NCI-H2171 (cell line): ENCODE measurements around the gene AGMO.

Source experiments
- DNase-seq: peaks from one replicate; lab custom pipeline; 2025; lab: John Stamatoyannopoulos, UW

The AGMO gene

DNA sequence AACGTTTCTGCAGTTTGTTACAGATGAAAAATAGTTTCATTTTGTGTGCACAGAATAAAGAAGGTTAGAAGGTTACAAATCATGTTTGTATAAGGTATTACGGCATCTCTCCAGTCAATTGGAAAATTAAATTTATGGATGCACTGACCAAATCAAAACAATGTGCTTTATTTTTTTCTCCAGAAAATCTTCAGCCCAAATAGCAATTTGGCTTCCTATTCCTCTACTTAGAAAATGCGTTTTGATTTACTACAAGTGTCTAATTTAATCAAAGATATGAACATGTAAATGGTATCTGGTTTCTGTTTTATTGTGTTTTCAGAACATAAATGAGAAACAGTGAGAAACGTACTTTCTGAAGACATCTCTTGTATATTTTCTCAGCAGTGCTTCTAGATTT, 63.4 kb downstream of the AGMO start:
- DNase-seq: no peak

DNA sequence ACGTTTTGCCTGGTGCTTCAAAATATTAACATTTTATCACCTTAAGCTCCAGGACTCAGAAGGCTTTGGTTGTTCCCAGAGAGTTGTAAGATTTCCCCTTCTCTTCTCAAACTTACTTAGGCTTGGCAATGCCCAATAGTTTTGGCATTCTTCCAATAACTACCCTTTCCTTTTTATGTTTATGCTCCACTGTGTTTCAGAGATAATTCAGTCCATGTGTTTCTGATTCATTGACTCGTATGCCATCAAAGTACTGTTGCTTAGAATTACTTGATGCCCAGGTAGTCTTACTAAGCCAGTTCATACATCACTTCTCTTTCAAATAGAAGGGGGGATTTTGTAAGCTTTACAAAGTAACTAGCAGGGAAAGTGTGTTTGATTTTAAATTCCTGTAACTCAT, 66.6 kb downstream of the AGMO start:
- DNase-seq: no peak

DNA sequence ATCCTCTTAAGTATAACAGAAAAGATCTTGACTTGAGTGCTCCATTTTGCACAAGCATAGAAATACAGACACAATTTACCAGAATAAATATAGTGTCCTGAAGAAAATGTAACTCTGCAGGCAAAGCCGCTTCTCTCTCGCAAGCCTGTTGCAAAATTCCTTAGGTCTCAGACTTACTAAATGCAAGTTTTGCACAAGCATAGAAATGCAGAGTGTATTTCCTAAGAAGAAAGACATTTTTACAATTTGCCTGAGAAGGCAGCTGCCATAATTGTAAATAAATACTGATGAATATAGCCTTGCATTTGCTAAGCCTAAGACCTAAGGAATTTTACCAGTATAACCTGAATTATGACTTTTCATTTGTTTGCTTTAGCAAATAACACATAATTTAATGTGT, 67.1 kb downstream of the AGMO start:
- no peak for DNase-seq

DNA sequence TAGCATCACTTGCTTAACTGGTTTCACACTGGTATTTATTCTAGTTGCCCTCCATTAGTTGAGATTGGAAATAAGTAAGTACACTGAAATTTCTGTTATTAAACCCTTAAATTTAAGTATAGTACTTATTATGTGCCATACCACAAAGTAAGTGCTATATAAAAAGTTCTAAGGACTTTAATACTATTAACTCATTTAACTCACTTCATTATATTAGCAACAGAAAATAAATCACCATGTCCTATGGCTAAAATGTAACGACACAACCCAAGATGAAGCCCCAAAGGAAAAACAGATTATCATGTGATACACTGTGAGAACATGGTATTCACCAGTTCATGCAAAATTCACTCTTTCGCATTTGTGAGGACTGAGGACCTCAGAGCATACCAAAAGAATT, 70.5 kb downstream of the AGMO start:
- no peak for DNase-seq

DNA sequence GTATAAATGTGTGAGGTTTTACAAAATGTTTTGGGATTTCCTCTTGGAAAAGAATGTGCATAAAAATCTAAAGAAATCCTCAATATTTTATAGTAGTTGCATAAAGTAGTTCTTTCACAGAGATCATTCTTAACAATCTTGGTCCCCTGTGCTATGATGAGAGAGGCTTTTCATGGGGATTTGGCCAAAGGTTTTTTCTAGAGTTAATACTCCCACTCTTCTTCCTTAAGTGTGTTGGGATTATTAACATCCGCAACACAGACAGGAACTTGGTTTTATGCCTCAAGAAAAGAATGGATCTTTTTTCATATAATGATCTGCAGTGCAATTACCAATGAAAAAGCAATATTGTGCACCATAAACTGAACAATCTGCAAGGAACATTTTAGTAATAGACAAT, 71.5 kb downstream of the AGMO start:
- no peak for DNase-seq

DNA sequence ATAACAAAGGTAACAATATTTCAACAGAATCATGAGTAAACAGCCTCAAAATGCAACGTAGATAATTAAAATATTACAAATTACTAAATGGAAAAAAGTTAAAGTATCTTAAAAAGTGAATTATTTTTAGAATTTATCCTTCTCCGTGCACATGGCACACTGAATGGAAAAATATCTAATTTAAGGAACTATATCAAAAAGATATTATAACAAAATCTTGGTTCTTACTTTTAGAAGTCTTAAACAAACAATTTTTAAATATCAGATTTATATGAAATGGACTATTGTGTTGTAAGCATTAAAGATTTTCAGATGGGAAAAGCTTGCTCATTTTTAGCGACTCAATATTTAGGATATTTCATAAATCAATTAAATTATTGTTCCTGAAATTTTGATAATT, 72.0 kb downstream of the AGMO start:
- DNase-seq: no peak

DNA sequence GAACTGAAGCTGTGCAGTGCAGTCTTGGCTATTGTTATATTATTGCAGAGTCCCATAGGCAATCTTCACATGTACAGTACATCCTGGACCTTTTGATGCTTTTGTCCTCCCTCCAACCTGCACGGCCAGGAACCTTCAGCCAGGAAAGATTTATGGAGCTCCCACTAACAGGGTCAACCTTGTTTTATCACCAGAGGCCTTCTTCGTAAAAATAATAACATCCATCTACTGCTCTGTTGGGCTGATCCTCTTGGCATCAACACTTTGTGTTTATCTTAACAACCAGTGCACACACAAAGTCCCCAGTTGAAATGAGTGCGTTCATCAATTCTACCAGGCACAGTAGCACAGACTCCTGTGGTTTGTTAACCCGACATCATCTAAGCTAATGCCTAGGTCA, 72.4 kb downstream of the AGMO start:
- DNase-seq: no peak

DNA sequence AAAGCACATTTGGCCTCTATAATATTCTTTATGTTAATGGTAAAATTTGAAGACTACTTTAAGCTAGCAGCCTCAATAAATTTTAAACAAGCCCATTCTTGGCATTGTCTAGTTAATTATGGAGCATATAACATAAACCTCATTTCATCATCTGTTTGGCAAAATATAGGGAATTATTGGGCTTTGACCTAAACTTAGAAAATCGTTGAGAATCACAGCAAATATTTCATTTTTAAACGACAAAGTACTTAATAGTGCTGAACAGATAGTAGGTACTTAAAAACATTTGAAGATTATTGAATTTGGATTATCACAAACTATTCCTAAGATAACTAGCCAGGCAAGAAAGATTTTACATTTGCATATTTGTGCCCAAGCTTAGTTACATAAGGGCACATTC, 73.4 kb downstream of the AGMO start:
- no peak for DNase-seq

DNA sequence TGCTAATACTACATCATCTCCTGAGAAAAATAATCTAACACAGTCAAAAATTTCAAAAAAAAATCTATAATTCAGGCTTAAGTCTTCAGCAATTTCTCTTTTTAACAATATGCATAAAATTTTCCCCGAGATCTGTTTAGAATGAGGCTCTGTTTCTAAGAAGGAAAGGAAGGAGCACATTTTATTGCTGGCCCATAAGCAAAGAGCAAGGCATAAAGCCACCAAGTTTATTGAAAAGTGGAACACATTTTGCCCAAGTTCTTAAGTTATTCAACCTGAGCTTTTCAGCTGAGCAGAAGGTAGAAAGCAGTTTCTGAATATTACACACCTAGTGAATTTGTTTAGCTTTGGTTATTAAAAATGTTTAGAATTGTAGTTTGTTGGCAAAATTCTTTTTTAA, 73.9 kb downstream of the AGMO start:
- DNase-seq: no peak

DNA sequence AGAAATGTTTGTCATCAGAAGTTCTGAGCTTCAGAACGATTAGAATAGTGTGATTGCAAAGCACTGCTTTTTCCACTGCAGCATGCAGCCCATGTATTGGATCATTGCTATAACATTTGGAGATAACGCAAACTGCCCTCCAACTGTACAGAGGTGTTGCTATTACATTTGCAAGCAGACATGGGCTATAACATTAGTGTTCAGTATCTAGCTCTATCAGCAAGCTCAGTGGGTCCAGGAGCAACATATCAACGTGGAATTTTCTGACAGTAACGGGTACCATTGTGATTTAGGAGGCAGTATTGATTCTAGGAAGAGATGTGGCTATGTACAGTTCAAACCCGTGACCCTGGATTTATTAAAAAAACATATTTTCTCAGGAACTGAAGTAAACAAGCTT, 75.8 kb downstream of the AGMO start:
- DNase-seq: no peak

DNA sequence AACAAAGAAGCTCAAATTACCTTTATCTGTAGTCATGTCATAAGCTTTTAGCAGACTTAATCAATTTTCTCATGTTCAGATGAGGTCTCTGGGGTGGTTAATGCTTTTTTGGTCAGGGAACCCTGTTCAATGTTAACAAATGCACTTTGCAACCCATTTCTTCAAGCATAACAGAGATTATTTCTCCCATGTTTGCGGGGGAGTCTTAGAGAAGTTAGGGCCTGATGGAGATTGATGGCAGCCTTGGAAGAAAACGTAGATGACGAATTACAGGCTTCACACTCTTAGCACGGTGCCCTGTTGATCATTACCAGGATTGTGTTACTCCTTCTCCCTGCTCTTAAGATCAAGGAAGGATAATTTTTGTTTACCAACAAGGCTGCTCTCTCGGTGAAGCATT, 76.4 kb downstream of the AGMO start:
- DNase-seq: no peak

DNA sequence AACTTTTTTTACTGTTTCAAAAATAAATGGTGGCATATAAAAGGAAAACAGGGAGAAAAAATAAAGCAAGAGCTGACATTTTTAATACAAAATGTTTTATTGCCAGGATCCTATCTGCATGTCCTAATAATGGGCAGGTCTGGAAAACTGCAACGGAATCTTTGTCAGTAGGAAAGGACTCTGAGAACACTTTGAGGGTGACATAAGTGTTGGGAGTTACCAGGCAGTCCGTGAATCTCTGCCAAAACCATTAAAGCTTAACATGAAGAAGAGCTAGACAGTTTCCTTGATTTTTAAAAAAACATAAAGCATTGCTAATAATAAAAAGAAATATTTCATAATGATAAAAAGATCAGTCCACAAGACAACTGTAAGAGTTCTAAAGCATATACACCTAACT, 80.7 kb downstream of the AGMO start:
- no peak for DNase-seq

DNA sequence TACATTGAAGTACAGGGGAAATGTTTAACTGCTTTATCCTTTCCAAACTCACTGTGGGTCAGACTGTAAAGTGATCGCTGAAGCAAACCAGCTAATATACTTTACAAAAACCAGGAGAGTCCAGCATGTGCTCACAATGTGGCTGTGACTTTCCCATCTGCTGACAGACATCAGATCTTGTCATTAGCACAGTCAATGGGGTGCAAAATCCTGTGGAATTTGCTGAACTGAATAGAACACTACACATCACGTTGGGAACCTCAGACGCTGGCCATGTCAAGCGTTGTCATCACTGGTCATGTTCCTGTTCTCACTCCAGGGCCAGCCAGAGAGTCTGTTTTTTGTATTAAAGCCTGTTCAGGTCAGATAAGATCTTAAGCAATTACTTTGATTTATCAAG, 83.4 kb downstream of the AGMO start:
- DNase-seq: no peak

DNA sequence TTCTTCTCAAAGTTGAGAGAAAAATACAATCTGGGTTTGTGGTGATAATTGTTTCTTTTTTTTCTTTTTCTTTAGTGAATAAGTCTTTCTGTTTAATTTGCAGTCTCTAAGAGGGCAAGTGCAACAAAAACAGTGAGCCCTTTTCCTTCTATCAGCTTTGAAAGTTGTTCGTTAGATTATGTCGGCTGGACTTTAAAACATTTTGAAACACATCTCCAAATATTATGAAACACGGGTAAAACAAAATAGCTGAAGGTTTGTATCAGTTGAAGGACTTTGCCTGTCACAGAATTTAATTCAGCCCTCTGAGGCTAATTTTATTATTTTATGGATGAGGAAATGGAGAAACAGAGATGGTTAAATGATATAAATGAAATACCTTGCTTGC, 85.3 kb downstream of the AGMO start:
- no peak for DNase-seq

DNA sequence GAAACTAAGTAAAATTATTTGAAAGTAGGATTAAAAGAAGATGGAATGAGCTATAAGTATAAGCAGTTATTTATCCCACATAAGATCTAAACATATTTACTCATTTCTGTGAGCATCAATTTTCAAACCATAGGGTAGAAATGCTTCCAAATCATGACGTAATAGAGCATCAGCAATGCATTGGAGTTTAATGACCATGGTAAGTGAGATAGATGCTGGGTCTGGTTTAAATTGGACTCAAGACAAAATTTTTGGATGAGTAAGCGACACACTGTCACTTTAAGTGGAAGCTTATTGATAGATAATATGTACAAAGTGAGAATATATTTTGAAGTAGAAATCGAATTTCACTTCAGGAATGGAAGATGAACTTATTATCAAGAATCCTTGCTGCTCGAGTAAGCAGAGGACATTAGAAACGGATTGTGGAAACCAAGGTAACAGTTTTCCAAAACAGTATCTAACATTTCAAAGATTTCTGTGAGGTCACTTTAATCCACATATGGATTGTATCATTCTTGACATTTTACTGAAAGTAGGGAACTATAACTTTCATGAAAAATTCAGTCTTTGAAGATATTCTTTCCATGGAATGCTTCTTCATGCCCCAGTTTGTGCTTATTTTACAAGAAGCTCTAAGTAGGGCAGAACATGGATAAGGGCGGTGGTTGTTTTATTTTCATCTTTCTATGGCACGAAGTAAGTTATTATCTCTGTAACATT, 85.8 kb downstream of the AGMO start:
- DNase-seq: no peak

DNA sequence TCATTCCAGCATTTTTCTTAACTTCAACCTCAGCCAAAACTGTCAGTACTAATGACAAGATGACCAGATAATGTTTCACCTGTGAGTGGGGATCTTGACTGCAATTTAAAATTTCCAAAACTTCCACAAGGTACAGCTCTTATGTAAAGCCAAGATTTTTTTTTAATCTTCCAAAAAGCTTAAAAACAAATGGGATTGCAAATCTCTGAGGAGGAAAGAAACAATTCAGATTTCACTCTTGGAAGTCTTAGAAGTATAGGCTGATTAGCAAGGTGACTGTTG, 90.2 kb downstream of the AGMO start:
- no peak for DNase-seq

DNA sequence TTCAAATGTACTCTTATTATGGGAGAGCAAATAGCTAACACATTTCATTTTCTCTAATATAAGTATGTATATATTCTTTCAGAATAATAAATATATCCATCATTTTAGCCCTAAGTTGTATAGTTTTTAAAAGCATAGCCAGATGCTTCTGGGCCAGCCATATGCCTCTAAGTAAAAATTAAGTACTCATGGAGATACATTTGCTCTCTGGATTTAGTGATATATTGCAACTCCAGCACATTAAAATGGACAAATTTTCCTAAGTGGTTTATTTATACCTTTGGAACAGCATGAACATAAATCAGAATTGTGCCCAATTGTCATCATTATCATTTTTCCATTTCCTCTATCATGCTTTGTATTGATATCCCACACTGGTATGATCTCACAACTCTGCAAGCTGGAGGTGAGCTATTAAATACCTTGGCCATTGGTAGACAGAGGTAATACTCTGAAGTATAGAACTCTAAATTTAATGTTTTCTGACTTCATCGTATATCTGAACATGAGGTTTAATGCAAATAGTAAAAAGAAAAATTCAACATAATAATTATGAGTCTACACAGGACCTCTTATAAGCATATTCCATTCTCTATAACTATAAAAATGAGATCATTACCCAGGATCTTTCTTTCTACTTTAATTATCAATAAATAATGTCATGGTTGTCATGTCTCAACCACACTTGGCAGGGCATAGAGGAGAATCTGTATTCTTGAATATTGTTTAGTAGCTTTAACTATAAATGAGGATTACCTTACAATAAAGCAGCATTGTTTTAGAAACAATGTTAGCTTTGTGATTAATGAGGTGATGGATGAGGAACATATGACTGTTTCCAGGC, 90.8 kb downstream of the AGMO start:
- DNase-seq: no peak

DNA sequence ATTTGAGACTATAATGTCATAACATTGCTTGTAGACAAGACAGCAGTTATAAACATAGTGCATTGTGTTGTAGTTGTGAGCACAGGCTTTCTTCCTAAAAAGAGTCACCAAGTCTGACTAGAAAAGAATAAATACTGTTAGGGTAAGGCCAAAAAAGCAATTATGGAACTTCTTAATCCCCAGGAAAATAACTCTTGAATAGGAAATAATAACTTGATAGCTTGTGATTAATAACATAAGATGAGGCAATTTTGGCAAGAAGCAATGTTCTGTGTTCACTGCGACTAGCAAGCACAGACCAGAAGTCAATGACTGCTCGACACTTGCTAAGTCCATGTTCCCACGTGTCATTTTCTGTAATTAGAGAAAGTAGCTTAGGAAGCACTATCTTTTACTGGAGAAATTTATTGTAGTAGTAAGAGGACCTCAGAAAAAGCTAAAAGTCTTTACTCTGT, 97.1 kb downstream of the AGMO start:
- DNase-seq: no peak

DNA sequence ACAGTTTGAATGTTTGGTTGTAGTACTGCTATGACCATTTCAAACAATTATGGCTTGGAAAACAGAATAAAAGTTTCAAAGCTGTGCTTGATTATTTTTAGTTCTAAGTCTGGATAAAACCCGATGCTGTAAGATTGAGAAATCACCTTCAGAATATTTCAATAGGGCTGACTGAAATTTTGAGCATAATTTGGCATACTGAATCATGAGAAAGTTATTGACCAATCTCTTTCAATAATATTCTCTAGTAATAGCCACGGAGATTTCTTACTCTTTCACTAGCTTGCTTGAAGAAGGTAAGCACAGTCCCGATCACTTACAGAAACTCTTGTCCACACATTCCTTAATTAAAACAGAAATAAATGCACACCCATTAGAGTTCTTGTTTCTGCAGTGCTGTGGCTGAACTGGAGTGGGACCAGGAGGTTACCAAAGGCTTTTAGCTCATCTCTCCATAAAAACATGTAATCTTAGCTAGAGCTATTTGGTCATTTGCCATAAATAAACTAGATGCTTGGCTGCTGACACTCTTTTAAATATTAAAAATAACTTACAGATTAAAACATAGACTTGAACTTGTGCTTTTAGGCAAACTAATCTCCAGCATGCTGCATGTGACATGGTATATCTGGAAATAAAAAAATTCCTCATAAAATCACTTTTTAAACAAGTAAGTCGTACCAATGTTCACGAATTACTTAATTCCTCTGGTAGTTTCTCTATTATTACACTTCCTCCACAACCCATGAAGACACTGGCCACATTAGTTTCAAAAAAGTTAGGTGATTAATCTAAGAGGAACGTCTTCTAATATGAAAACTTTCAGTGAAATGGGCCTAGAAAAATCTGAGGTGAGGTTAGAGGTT, 97.8 kb downstream of the AGMO start:
- no peak for DNase-seq

DNA sequence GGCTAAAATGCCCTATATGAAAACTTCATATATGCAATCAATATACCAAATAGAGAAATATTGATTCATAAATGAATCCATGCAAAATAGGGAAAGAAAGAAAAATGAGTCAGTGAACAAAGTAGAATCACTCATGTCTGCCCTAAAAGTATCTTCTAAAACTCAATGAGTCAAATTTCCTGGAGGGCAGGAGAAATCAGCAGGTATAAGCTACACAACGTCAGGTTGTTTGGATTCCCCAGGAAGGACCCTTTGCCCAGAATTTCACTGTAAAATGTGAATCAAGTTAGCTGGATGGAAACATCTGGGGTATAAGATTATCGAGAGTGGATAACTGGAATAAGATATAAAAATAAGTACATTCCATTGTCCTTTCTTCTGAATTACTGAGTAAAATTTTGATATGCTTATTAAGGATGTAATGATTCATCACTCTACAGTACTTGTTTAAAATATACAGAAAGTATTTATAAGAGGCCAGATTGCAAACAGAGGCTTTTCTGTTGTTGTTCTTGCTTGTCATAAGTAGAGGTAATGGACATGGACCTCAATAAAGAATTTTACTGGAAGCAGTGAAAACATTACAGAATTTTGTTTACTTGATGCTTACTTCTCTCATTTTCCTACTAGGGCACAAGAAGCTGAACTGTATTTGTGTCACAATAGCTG, 99.0 kb downstream of the AGMO start:
- no peak for DNase-seq

DNA sequence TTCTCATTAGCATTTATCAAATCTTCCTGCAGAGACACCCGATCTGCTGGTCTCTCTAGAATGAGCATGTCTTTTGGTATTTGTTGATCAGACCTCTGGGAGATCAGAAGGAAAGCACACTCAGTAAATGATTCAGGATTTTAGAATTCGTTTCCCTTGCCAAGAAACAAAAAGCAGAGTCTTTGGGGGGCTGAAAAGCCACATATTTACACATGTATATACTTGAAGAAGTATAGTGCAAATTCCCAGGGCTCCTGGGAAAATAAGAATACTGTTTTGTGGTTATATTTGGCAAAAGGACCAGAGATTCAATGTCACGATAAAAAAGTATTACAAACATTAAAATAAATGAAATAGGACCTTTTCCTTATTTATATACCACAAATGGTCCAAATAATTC, 100.2 kb downstream of the AGMO start:
- no peak for DNase-seq

DNA sequence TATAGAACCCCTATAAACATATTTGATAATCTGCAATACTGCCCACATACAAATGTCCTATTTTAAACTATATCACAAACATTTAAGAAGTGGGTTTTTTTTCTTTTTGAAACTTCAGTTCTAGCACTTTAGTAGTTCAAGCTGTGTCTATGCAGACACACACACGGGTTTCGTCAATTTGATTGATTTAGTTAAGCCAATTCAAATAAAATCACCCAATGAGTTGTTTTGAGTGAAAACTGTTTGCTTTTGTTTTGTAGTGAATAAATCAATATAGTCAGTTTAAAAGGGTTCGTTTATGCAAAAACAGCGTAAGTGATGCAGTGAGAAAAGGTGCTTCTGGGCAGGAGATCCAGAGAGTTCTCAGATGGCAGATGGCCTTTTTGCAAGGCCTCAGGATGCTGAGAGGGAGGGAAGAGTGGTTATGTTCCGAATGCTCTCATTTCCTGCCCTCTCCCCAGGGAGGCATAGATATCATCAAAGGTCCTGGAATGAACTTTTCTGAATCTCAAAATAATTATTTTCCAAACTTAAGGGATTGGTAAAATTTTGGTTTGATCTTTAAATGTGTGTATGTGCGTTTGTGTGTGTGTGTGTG, 102.7 kb downstream of the AGMO start:
- peak; percentile 43 for DNase-seq
